ENCODE measurements around the gene MARCHF10. TPM values are rescaled to one million over a fixed set of nuclear protein-coding genes. Genes with fewer than 3 reads are reported as not detected.

The MARCHF10 gene
- total and polyA plus RNA-seq, 9 of the 15 experiments (the other 6 are each of a cell fraction or from before 2014, with no cell fraction given), result not detected

- in situ Hi-C loops (cut with MboI), result loop anchor here (25.0 kb wide), 1 partner anchor 732 kb away; no protein-coding TSS in a partner anchor
- CTCF ChIA-PET (ENCODE audit: low intra/inter-chr PET ratio), result no interaction called here
Measured at GRCh38 chr17:62680541-62681052, 127.5 kb downstream of the MARCHF10 start.

More at GRCh38 chr17:62680541-62681052, 127.5 kb downstream of the MARCHF10 start:
- Histone ChIP-seq H4K20me1 (replicated peaks; ENCODE audit: control insufficient read depth, insufficient read depth, low read length) (no peaks in the 10 kb centered on the region), H3K9me3 (replicated peaks; ENCODE audit: control insufficient read depth, insufficient read depth, low read depth, low read length) (no peaks in the 10 kb centered on the region), H3K27ac (ENCODE audit: extremely low read depth, low read depth, low read length) (peak overlapping the region; percentile 87), H3K4me3 (no peak overlapping the region), H3K9ac (ENCODE audit: insufficient read depth in 1 of 2, low read depth in 2 of 2, low read length in 2 of 2) (peak overlapping the region in 1 of 2 experiments; percentile 66; a peak in 3 of 4 replicates), H3K9me1 (ENCODE audit: control insufficient read depth, insufficient read depth, low read length) (no peaks in the 10 kb centered on the region), H3K27me3 (ENCODE audit: control insufficient read depth in 2 of 2, insufficient read depth in 2 of 2, low read length in 2 of 2) (no peaks in the 10 kb centered on the region), H2AFZ (ENCODE audit: low read depth, low read length) (peak overlapping the region; percentile 87), H3K79me2 (ENCODE audit: control insufficient read depth, insufficient read depth, low read length) (peaks cover 9% of the 10 kb centered on the region; the same call in 2 of the 3 replicates), H3K4me2 (ENCODE audit: insufficient read depth, low read length) (peak overlapping the region; percentile 96), H3K36me3 (ENCODE audit: control insufficient read depth, insufficient read depth, low read length) (no peaks in the 10 kb centered on the region; the same call in 2 of the 3 replicates), H3K4me1 (replicated peaks in 1 of 2; ENCODE audit: control insufficient read depth in 2 of 2, insufficient read depth in 2 of 2, low read length in 2 of 2) (peaks cover 16 to 47% of the 10 kb centered on the region in 2 experiments)
- POLR2A ChIA-PET, result interaction anchor here (1.1 to 1.7 kb wide), 4 partner anchors 9 to 13 kb away, joined by 4 to 8 read pairs (median 7); no protein-coding TSS in a partner anchor
- FAIRE-seq (no peak), DNase-seq (ENCODE audit: extremely low read depth in 1 of 4, low spot score in 3 of 4) (no peak), ATAC-seq (no peak)
- no TSS peak for BruUV-seq (replicated peaks)
- intact Hi-C loops (cut with micrococcal nuclease), result no loop called here
- TF ChIP-seq, protein P1, sequence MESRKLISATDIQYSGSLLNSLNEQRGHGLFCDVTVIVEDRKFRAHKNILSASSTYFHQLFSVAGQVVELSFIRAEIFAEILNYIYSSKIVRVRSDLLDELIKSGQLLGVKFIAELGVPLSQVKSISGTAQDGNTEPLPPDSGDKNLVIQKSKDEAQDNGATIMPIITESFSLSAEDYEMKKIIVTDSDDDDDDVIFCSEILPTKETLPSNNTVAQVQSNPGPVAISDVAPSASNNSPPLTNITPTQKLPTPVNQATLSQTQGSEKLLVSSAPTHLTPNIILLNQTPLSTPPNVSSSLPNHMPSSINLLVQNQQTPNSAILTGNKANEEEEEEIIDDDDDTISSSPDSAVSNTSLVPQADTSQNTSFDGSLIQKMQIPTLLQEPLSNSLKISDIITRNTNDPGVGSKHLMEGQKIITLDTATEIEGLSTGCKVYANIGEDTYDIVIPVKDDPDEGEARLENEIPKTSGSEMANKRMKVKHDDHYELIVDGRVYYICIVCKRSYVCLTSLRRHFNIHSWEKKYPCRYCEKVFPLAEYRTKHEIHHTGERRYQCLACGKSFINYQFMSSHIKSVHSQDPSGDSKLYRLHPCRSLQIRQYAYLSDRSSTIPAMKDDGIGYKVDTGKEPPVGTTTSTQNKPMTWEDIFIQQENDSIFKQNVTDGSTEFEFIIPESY (CRISPR knock-in tag; IDR thresholded peaks at IDR 0.05), result peak; percentile 31; the same call in 1 of the 2 replicates
- TF ChIP-seq ZNF592 (IDR thresholded peaks at IDR 0.05), result peak; percentile 8; the same call in 1 of the 2 replicates
- TF ChIP-seq, protein P2, sequence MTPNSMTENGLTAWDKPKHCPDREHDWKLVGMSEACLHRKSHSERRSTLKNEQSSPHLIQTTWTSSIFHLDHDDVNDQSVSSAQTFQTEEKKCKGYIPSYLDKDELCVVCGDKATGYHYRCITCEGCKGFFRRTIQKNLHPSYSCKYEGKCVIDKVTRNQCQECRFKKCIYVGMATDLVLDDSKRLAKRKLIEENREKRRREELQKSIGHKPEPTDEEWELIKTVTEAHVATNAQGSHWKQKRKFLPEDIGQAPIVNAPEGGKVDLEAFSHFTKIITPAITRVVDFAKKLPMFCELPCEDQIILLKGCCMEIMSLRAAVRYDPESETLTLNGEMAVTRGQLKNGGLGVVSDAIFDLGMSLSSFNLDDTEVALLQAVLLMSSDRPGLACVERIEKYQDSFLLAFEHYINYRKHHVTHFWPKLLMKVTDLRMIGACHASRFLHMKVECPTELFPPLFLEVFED (CRISPR knock-in tag; conservative IDR thresholded peaks at IDR 0.05), result no peak
- TF ChIP-seq, protein P3, sequence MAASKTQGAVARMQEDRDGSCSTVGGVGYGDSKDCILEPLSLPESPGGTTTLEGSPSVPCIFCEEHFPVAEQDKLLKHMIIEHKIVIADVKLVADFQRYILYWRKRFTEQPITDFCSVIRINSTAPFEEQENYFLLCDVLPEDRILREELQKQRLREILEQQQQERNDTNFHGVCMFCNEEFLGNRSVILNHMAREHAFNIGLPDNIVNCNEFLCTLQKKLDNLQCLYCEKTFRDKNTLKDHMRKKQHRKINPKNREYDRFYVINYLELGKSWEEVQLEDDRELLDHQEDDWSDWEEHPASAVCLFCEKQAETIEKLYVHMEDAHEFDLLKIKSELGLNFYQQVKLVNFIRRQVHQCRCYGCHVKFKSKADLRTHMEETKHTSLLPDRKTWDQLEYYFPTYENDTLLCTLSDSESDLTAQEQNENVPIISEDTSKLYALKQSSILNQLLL (CRISPR knock-in tag; IDR thresholded peaks at IDR 0.05; ENCODE audit: borderline replicate concordance), result no peak
- WGBS (ENCODE audit: insufficient coverage, low coverage, missing lambda C conversion rate), result 84% methylated on average over 12 of the region's 36 CpGs

Measured in K562 (cell line).